ENCODE results near the gene DRAXIN.

The DRAXIN gene

DNA sequence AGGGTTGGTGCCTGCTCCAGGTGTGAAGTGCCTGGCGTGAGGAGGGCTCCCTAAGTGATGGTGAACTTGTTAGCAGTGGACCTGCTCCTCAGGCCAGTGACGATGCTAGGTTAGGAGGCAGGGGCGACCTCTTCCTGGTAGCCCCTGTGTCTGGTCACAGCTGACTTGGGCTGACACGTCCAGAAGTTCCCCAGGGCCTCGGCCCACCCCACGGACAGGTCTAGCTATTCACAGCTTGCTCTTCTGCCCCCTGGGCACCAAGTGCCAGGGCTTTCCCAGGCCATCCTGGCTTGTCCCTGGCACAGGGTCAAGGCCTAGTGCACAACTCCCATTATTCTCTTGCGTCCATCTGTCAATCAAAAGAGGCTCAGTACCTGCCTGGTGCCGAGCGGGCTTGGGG, 59.6 kb downstream of the DRAXIN start:
- H3K4me3 Mint-ChIP-seq, result no peak overlapping the region
- H3K27ac Mint-ChIP-seq, result no peak overlapping the region
- intact Hi-C loops (cut with micrococcal nuclease), result no loop called here
- H3K27me3 Mint-ChIP-seq, result peaks cover 8% of the 10 kb centered on the region
- H3K36me3 Mint-ChIP-seq (ENCODE audit: low read depth), result peaks cover 54% of the 10 kb centered on the region
- H3K4me1 Mint-ChIP-seq (ENCODE audit: low read depth), result peaks cover 20% of the 10 kb centered on the region
- no peaks in the 10 kb centered on the region for H3K9me3 Mint-ChIP-seq

DNA sequence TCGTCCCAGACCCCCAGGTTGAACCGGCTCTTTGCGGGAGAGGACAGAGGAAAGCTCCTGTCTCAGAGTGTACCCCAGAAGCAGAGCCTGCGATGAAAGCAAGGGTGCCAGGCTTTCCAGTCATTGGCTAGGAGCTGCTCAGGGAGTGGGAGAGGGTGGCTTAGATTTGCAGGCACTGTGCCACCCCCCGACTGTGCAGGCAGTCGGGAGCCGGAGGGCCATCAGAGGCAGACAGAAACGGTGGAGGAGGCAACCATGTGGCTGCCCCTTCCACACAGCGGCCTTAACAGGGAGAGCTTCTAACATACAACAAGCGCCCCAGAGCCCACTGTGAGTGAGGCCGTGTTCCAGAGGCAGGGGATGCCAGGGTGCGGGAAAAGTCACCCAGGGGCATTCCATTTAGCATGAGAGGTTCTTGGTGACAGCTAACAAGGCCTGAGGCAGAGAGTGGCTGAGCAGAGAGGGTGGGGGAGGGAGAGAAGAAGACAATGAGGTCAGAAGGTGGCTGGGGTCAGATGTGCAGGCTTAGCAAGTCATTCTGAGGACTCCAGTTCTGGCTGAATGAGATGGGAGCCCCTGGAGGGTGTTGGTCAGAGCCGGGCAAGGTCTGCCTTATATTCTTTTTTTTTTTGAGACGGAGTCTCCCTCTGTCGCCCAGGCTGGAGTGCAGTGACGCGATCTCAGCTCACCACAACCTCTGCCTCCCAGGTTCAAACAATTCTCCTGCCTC, 61.0 kb downstream of the DRAXIN start:
- Mint-ChIP-seq H3K27me3 (peaks cover 16% of the 10 kb centered on the region), H3K4me1 (ENCODE audit: low read depth) (peaks cover 11% of the 10 kb centered on the region), H3K9me3 (no peaks in the 10 kb centered on the region), H3K36me3 (ENCODE audit: low read depth) (peaks cover 39% of the 10 kb centered on the region), H3K27ac (no peak overlapping the region), H3K4me3 (no peak overlapping the region)
- intact Hi-C loops (cut with micrococcal nuclease), result no loop called here

DNA sequence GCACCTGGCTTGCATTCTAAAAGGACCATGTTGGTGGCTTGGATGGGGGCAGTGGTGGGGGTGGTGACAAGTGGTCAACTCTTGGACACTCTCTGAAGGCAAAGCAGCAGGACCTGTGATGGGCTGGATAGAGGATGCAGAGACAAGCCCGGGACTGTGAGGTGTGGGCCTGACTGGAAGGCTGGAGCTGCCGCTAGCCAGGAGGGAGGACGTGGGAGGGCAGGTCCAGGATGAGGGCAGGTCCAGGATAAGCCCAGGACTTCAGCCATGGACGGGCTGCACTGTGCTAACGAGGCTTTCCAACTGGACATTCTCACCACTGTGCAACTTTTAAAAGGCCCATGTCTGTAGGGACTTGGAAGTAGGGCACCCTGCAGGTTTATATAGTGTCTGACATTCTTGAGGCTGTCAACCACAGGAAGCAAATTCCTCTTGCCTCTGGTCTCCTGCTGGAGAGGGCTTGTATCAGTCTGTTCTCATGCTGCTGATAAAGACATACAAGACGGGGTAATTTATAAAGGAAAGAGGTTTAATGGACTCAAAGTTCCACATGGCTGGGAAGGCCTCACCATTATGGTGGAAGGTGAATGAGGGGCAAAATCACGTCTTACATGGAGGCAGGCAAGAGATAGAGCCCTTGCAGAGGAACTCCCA, 62.2 kb downstream of the DRAXIN start:
- Mint-ChIP-seq H3K27ac (no peak overlapping the region), H3K4me1 (ENCODE audit: low read depth) (peaks cover 6% of the 10 kb centered on the region), H3K36me3 (ENCODE audit: low read depth) (peaks cover 28% of the 10 kb centered on the region), H3K4me3 (no peak overlapping the region), H3K27me3 (peaks cover 18% of the 10 kb centered on the region), H3K9me3 (no peaks in the 10 kb centered on the region)
- intact Hi-C loops (cut with micrococcal nuclease), result no loop called here

DNA sequence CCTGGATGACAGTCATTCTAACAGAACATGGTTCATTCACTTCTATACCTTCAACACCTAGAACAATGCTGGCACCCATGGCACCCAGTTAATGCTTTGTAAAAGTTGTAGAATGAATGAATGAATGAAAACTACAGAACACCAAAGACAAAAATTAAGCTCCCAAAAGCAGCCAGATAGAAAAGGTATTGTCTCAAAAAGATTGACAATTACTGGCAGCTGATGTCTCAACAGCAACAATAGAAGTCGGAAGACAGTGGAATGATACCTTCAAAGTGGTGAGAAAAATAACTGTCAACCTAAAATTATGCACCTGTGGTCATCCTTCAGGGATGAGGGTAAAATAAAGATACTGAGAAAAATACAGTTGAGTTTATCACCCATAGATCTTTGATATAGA, 65.5 kb downstream of the DRAXIN start:
- H3K9me3 Mint-ChIP-seq, result no peaks in the 10 kb centered on the region
- H3K4me1 Mint-ChIP-seq (ENCODE audit: low read depth), result peaks cover 6% of the 10 kb centered on the region
- no peaks in the 10 kb centered on the region for H3K36me3 Mint-ChIP-seq (ENCODE audit: low read depth)
- no peak overlapping the region for H3K27ac Mint-ChIP-seq
- intact Hi-C loops (cut with micrococcal nuclease), result no loop called here
- no peak overlapping the region for H3K4me3 Mint-ChIP-seq
- H3K27me3 Mint-ChIP-seq, result peaks cover 38% of the 10 kb centered on the region

DNA sequence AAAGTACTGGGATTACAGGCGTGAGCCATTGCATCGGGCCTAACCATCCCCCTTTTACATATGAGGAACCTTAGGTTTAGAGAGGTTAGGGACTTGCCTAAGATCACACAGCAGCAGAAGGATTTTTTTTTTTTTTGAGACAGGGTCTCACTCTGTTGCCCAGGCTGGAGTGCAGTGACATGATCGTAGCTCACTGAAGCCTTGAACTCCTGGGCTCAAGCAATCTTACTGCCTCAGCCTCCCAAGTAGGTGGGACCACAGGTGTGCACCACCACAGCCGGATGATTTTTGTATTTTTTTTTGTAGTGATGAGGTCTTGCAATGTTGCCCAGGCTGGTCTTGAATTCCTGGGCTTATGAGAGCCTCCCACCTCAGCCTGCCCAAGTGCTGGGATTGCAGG, 68.3 kb downstream of the DRAXIN start:
- Mint-ChIP-seq H3K4me3 (no peak overlapping the region), H3K9me3 (no peaks in the 10 kb centered on the region), H3K27ac (no peak overlapping the region), H3K4me1 (ENCODE audit: low read depth) (peaks cover 10% of the 10 kb centered on the region), H3K36me3 (ENCODE audit: low read depth) (no peaks in the 10 kb centered on the region), H3K27me3 (peaks cover 53% of the 10 kb centered on the region)
- intact Hi-C loops (cut with micrococcal nuclease), result no loop called here

DNA sequence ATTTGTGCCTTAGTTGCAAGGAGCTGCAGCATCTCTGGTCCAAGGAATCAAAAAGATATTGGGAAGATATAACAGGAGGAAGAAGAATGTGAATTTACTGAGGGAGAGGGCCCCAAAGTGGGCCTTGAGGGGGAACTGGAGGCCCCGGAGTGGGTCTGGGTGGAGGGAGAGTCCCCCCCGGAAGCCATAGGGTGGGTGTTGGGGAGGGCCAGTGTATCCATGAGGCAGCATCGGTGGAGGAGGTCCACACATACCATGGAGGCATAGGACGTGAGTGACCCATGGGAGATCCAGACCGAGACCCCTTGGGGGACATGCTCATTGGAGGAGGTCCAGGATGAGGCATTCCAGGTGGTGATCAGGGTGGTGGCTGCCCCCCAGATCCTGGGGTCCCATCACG, 69.8 kb downstream of the DRAXIN start:
- H3K9me3 Mint-ChIP-seq, result no peaks in the 10 kb centered on the region
- H3K4me3 Mint-ChIP-seq, result no peak overlapping the region
- peaks cover 10% of the 10 kb centered on the region for H3K4me1 Mint-ChIP-seq (ENCODE audit: low read depth)
- H3K36me3 Mint-ChIP-seq (ENCODE audit: low read depth), result no peaks in the 10 kb centered on the region
- no peak overlapping the region for H3K27ac Mint-ChIP-seq
- intact Hi-C loops (cut with micrococcal nuclease), result no loop called here
- H3K27me3 Mint-ChIP-seq, result peaks cover 46% of the 10 kb centered on the region

DNA sequence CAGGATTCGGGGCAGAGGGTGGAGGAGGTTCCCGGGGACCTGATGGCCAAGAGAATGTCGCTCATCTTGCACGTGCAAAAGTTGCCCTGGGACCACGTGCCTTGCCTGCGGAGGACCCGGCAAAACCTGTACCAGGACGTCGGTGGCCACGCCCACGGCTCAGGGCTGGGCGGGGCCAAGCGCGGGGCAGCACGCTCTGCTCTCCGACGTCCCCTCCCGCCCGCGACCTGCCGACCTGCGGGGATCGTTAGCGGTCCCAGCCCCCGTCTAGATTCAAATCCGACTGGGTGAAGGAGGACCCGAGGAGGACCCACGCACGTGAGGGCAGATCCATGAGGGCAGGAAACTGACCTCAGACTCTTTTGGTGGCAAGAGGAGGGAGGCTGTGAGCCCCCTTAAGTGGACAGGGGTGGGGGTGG, 70.5 kb downstream of the DRAXIN start, which contains the start of gene C1orf167:
Gene C1orf167, plus strand, starts transcription at position 206 of the 419 bp plus-strand sequence. CDS start 2,208 bp downstream, outside the sequence.
- Mint-ChIP-seq H3K27me3 (peaks cover 45% of the 10 kb centered on the region), H3K36me3 (ENCODE audit: low read depth) (no peaks in the 10 kb centered on the region), H3K4me1 (ENCODE audit: low read depth) (peaks cover 10% of the 10 kb centered on the region), H3K4me3 (peak within 1 kb of the TSS; percentile 10), H3K9me3 (no peaks in the 10 kb centered on the region), H3K27ac (no peak within 1 kb of the TSS)
- intact Hi-C loops (cut with micrococcal nuclease), result no loop called here

DNA sequence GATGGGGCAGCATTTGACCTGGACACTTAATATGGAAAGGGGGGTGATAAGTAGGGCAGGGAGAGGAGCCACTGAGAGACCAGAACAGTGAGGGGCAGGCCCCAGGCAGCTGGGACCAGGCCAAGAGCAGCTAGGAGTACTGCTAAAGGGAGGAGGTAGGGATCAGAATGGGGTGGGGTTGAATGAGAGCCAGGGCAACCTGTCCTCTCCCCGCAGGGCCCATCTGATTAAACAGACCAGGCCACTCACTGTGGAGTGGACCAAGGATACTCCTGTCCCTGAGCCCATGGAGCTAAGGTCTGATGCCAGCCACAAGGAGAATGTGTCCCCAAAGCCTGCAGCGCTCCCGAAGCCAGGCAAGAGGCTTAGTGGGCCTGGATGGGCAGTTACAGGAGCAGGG, 72.6 kb downstream of the DRAXIN start:
- Mint-ChIP-seq H3K27ac (no peak overlapping the region), H3K4me3 (no peak overlapping the region), H3K36me3 (ENCODE audit: low read depth) (no peaks in the 10 kb centered on the region), H3K27me3 (peaks cover 46% of the 10 kb centered on the region), H3K9me3 (no peaks in the 10 kb centered on the region), H3K4me1 (ENCODE audit: low read depth) (peaks cover 16% of the 10 kb centered on the region)
- intact Hi-C loops (cut with micrococcal nuclease), result no loop called here

DNA sequence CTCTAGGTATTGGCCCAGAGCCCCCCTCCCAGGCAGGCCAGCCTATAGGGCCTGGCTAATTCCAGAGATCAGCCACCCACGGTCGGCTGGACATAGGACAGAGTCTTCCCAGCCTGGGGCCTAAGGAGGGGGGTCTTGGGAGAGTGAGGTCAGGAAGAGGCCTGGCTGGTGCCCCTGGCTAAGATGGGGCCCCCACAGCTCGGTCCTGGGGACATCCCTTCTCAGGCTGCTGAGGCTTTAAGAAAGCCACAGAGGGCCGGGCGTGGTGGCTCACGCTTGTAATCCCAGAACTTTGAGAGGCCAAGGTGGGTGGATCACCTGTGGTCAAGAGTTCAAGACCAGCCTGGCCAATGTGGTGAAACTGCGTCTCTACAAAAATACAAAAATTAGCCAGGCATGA, 73.0 kb downstream of the DRAXIN start:
- Mint-ChIP-seq H3K4me3 (no peak overlapping the region), H3K27me3 (peaks cover 46% of the 10 kb centered on the region), H3K36me3 (ENCODE audit: low read depth) (no peaks in the 10 kb centered on the region), H3K4me1 (ENCODE audit: low read depth) (peaks cover 16% of the 10 kb centered on the region), H3K9me3 (no peaks in the 10 kb centered on the region), H3K27ac (no peak overlapping the region)
- intact Hi-C loops (cut with micrococcal nuclease), result no loop called here

DNA sequence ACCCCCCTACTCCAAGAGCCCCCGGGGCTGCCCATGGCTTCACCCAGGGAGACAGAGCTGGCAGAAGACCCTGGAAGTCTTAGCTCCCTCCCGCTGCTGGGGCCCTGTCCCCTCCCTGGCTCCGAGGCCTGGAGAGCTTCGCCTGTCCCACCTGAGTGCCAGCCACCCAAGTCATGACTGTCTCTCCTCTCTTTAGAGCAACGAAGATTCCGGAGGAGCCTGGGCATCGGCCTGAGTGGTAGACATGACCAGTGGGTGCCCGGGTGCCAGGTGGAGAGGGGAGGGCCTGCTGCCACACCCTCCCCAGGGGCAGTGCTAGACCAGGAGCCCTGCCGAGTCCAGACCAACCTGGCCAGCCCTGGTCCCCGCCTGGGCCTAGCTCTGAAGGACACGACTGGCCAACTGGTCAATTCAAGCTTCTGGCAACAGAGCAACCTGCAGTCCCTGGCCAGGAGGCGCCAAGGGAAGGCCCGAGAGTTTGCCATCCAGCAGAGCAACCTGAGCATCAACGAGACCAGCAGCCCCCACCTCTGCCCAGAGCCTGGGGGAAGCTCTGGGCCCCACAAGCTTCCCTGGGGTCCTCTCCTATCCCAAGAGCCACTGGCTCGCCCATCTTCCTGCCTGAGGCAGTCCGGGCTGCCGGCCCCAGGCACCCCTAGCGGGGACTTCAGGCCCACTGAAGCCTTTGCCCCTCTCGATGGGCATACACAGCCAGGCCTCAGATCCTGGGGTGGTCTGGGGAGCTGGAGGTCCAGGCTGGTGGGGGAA, 74.3 kb downstream of the DRAXIN start:
- Mint-ChIP-seq H3K4me3 (no peak overlapping the region), H3K27ac (no peak overlapping the region), H3K36me3 (ENCODE audit: low read depth) (no peaks in the 10 kb centered on the region), H3K27me3 (peaks cover 37% of the 10 kb centered on the region), H3K4me1 (ENCODE audit: low read depth) (peaks cover 16% of the 10 kb centered on the region), H3K9me3 (no peaks in the 10 kb centered on the region)
- intact Hi-C loops (cut with micrococcal nuclease), result no loop called here

DNA sequence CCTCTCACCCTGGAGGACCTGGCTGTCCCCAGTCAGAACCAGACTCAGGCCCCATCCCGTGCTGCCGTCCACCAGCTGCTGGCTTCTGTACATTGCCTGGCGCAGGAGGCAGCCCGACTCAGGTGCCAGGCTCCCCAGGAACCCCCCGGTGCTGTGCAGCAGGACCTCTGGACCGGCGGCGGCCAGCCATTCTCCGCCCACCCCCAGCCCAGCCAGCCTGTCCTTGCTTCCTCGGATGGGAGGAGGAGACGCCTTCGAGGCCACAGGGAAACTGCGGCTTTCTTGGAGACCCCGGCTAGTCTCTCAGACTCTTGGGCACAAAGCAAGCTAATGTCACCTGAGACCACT, 74.9 kb downstream of the DRAXIN start:
- Mint-ChIP-seq H3K27ac (no peak overlapping the region), H3K9me3 (no peaks in the 10 kb centered on the region), H3K4me1 (ENCODE audit: low read depth) (peaks cover 16% of the 10 kb centered on the region)

DNA sequence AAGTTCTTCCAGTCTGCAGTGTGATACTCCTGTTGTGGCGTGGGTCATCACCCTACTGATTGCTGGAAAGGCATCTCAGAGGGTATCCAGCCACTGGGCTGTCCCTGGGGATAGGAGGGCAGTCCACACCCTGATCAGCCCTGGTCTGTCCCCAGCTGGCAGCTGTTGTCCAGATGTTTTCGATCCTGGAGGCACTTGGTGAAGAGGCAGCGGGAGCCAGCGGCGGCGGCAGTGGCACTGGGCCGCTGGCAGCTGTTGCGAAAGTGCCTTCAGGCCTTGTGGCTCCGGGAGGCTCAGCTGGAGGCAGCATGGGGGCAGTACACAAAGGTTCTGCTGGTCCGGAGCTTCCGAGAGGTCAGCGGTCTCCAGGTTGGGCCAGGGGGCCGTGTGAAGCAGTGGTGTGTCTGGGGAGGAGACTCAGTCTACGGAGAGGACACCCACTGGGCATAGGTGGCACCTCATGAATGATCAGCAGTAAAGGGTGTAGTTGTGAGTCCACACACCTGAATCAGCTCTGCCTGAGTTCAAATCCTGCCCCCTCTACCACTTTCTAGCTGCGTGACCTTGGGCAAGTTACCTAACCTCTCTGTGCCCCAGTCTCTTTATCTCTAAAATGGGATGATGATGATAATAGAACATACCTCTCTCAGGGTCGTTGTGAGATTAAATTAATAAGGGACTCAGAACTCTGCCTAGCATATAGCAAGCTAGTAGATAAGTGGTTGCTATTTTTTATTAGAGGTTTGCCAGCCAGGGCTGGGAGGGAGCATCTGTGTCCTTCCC, 76.6 kb downstream of the DRAXIN start:
- Mint-ChIP-seq H3K4me1 (ENCODE audit: low read depth) (peaks cover 11% of the 10 kb centered on the region), H3K9me3 (no peaks in the 10 kb centered on the region), H3K4me3 (no peak overlapping the region), H3K27ac (no peak overlapping the region), H3K27me3 (peaks cover 15% of the 10 kb centered on the region), H3K36me3 (ENCODE audit: low read depth) (no peaks in the 10 kb centered on the region)
- intact Hi-C loops (cut with micrococcal nuclease), result no loop called here

More for the DNA sequence above, 74.9 kb downstream of the DRAXIN start:
- no peak overlapping the region for H3K4me3 Mint-ChIP-seq
- H3K36me3 Mint-ChIP-seq (ENCODE audit: low read depth), result no peaks in the 10 kb centered on the region
- peaks cover 32% of the 10 kb centered on the region for H3K27me3 Mint-ChIP-seq
- intact Hi-C loops (cut with micrococcal nuclease), result no loop called here

DNA sequence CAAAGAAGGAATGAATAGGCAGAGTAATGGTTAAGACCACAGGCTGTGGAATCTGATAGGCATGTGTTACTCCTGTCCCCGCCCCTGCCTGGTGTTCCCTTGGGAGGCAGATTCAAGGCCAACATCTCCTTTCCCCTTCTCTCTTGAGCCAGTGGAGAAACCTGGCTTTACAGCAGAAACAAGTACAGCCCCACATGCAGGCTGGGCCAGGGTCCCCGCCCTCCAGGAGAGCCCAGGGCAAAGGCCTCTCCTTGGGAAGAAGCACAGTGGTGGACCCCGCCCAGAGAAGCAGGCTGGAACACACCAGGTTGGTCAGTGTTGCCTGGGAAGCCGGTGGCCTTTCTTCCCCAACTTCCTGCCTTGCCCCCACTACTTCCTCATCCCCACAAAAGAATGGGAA, 77.3 kb downstream of the DRAXIN start:
- H3K27ac Mint-ChIP-seq, result no peak overlapping the region
- peaks cover 10% of the 10 kb centered on the region for H3K27me3 Mint-ChIP-seq
- no peaks in the 10 kb centered on the region for H3K36me3 Mint-ChIP-seq (ENCODE audit: low read depth)
- H3K4me3 Mint-ChIP-seq, result no peak overlapping the region
- no peaks in the 10 kb centered on the region for H3K9me3 Mint-ChIP-seq
- peaks cover 11% of the 10 kb centered on the region for H3K4me1 Mint-ChIP-seq (ENCODE audit: low read depth)
- intact Hi-C loops (cut with micrococcal nuclease), result no loop called here

DNA sequence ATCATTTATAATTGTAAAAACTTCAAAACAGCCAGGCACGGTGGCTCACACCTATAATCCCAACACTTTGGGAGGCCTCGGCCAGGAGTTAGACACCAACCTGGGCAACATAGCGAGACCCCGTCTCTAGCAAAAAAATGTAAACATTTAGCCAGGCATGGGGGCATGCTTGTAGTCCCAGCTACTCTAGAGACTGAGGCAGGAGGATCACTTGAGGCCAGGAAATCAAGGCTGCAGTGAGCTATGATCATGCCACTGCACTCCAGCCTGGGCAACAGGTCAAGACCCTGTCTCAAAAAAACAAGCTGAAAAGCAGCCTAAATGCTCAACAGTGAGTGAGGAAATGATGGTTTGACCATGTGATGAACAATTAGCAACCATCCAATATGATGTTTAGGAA, 77.8 kb downstream of the DRAXIN start:
- Mint-ChIP-seq H3K27me3 (peaks cover 7% of the 10 kb centered on the region), H3K36me3 (ENCODE audit: low read depth) (no peaks in the 10 kb centered on the region), H3K9me3 (no peaks in the 10 kb centered on the region), H3K4me1 (ENCODE audit: low read depth) (peaks cover 11% of the 10 kb centered on the region), H3K4me3 (no peak overlapping the region), H3K27ac (no peak overlapping the region)
- intact Hi-C loops (cut with micrococcal nuclease), result no loop called here
